K562 (cell line): ENCODE results near the gene COMP. TPM values are rescaled to one million over a fixed set of nuclear protein-coding genes. Genes with fewer than 3 reads are reported as not detected.

Experiments used
- ATF7 ChIP-seq: fragments of 450-650 bp; IDR thresholded peaks from 2 replicates; pipeline ENCODE4 v1.7.1; 2014; ENCODE audit warnings: mild to moderate bottlenecking, moderate library complexity
- BHLHE40 ChIP-seq: IDR thresholded peaks from 2 replicates; pipeline ENCODE4 v1.6.1; 2011; ENCODE audit warnings: low read length, improper control_type of control experiment
- CBX8 ChIP-seq: fragments of 200-600 bp; sonication (generic); IDR thresholded peaks from 2 replicates; pipeline ENCODE4 v1.6.1; 2012; ENCODE audit warnings: borderline replicate concordance, mixed run types, low read depth, mild to moderate bottlenecking, moderate library complexity, mixed read lengths, low read length, control low read depth, inconsistent platforms; ENCODE audit not compliant: poor library complexity, severe bottlenecking; ENCODE audit errors: extremely low read depth
- DDX20 ChIP-seq: fragments of 450-650 bp; IDR thresholded peaks from 2 replicates; pipeline ENCODE4 v1.6.1; 2016; ENCODE audit warnings: missing genetic modification characterization, low read depth, mild to moderate bottlenecking, missing compliant biosample characterization, moderate library complexity
- DIDO1 ChIP-seq: fragments of 450-650 bp; IDR thresholded peaks from 2 replicates; pipeline ENCODE4 v1.6.1; 2016; ENCODE audit warnings: low read depth, missing biosample characterization, missing genetic modification characterization
- ELF1 ChIP-seq: fragments of 200-800 bp; sonication (Bioruptor generic); IDR thresholded peaks from 2 replicates; pipeline ENCODE4 v1.6.1; 2016; ENCODE audit warnings: missing genetic modification characterization, missing compliant biosample characterization
- ESRRA ChIP-seq: fragments of 450-650 bp; IDR thresholded peaks from 2 replicates; pipeline ENCODE4 v1.6.1; 2014; ENCODE audit warnings: low read depth, mild to moderate bottlenecking, moderate library complexity, borderline replicate concordance
- KLF6 ChIP-seq: fragments of 250-450 bp; sonication (Bioruptor Pico); IDR thresholded peaks from 2 replicates; pipeline ENCODE4 v1.4.0; 2020; ENCODE audit warnings: mild to moderate bottlenecking, moderate library complexity, borderline replicate concordance
- NCOA6 ChIP-seq: fragments of 450-650 bp; IDR thresholded peaks from 2 replicates; pipeline ENCODE4 v1.6.1; 2017; ENCODE audit warnings: mild to moderate bottlenecking
- NFIC ChIP-seq: fragments of 450-650 bp; IDR thresholded peaks from 2 replicates; pipeline ENCODE4 v1.6.1; 2017; ENCODE audit warnings: mild to moderate bottlenecking, inconsistent platforms
- NFYB ChIP-seq: IDR thresholded peaks from 2 replicates; pipeline ENCODE4 v1.6.1; 2011; ENCODE audit warnings: mild to moderate bottlenecking, moderate library complexity; ENCODE audit not compliant: insufficient read length; ENCODE audit errors: extremely low read depth
- PHB2 ChIP-seq: fragments of 450-650 bp; IDR thresholded peaks from 2 replicates; pipeline ENCODE4 v1.6.1; 2017; ENCODE audit warnings: low read depth
- RAD51 ChIP-seq: fragments of 450-650 bp; IDR thresholded peaks from 2 replicates; pipeline ENCODE4 v1.7.1; 2016; ENCODE audit warnings: low read depth, mild to moderate bottlenecking, borderline replicate concordance
- SNIP1 ChIP-seq: fragments of 450-650 bp; IDR thresholded peaks from 2 replicates; pipeline ENCODE4 v1.7.1; 2017; ENCODE audit warnings: low read depth, mild to moderate bottlenecking
- SP1 ChIP-seq: sonication (generic); formaldehyde crosslinking; IDR thresholded peaks from 2 replicates; pipeline ENCODE4 v1.8.1; 2022; ENCODE audit warnings: mild to moderate bottlenecking, missing genetic modification reagents
- SREBF1 ChIP-seq: fragments of 150-350 bp; IDR thresholded peaks from 2 replicates; pipeline ENCODE4 v1.6.1; 2014; ENCODE audit warnings: antibody characterized with exemption, low read depth, low read length, borderline replicate concordance
- TAF7 ChIP-seq: fragments of 450-650 bp; IDR thresholded peaks from 2 replicates; pipeline ENCODE4 v1.6.1; 2016; ENCODE audit warnings: missing genetic modification characterization, missing compliant biosample characterization
- ZC3H4 ChIP-seq: sonication (generic); formaldehyde crosslinking; IDR thresholded peaks from 2 replicates; pipeline ENCODE4 v1.9.0; 2021; ENCODE audit warnings: missing genetic modification reagents, borderline replicate concordance
- ZNF217 ChIP-seq: sonication (generic); formaldehyde crosslinking; IDR thresholded peaks from 2 replicates; pipeline ENCODE4 v1.8.0; 2022; ENCODE audit warnings: mild to moderate bottlenecking, missing genetic modification reagents
- ZNF766 ChIP-seq: fragments of 200-800 bp; sonication (Bioruptor generic); conservative IDR thresholded peaks from 2 replicates; pipeline ENCODE4 v1.6.1; 2016; ENCODE audit warnings: missing genetic modification characterization, missing compliant biosample characterization
- polyA plus RNA-seq, 8 experiments: library from polyadenylated mRNA; depleted of rRNA in 4 of 8; stranded (reverse) in 5 of 8; unstranded in 3 of 8; fragments of >200 nt; fragmentation: Nextera tagmentation in 2 of 8; fragmentation: Illumina TruSeq in 1 of 8; extraction: Ambion mirVana in 2 of 8; extraction: Trizol in 1 of 8; gene quantifications; 2 replicates each; pipeline versions ENCODE4 v1.2.1 to v1.2.3, GENCODE V29; 2011 to 2014; ENCODE audit warnings: inconsistent platforms in 1 of 8, missing spikeins in 1 of 8
- total RNA-seq, 7 experiments: library from RNA; depleted of rRNA in 6 of 7; stranded (reverse); fragments of >200 nt in 6 of 7; fragmentation: Illumina TruSeq in 2 of 7; extraction: Trizol in 2 of 7; gene quantifications; 2 replicates each; pipeline versions ENCODE4 v1.2.1 to v1.2.3, GENCODE V29; 2011 to 2021; ENCODE audit warnings: low replicate concordance in 1 of 7
- TF ChIP-seq, protein P1 (sequence below): fragments of 450-650 bp; conservative IDR thresholded peaks from 2 replicates; pipeline ENCODE4 v1.6.1; 2016; ENCODE audit warnings: missing genetic modification characterization, low read depth, mild to moderate bottlenecking, control low read depth, missing compliant biosample characterization
- TF ChIP-seq, protein P2 (sequence below): sonication (generic); formaldehyde crosslinking; IDR thresholded peaks from 2 replicates; pipeline ENCODE4 v1.8.0; 2022; ENCODE audit warnings: missing genetic modification reagents, mild to moderate bottlenecking, moderate library complexity, borderline replicate concordance
- TF ChIP-seq, protein P3 (sequence below): IDR thresholded peaks from 2 replicates; pipeline ENCODE4 v1.6.1; 2011; ENCODE audit not compliant: insufficient read length; ENCODE audit errors: extremely low read depth
- TF ChIP-seq, protein P4 (sequence below): sonication (generic); formaldehyde crosslinking; IDR thresholded peaks from 2 replicates; pipeline ENCODE4 v1.8.0; 2022; ENCODE audit warnings: mild to moderate bottlenecking, low read depth, missing genetic modification reagents

The COMP gene
- total and polyA plus RNA-seq, 9 of the 15 experiments (the other 6 are each of a cell fraction or from before 2014, with no cell fraction given) = 0.07 TPM; not detected in 8

DNA sequence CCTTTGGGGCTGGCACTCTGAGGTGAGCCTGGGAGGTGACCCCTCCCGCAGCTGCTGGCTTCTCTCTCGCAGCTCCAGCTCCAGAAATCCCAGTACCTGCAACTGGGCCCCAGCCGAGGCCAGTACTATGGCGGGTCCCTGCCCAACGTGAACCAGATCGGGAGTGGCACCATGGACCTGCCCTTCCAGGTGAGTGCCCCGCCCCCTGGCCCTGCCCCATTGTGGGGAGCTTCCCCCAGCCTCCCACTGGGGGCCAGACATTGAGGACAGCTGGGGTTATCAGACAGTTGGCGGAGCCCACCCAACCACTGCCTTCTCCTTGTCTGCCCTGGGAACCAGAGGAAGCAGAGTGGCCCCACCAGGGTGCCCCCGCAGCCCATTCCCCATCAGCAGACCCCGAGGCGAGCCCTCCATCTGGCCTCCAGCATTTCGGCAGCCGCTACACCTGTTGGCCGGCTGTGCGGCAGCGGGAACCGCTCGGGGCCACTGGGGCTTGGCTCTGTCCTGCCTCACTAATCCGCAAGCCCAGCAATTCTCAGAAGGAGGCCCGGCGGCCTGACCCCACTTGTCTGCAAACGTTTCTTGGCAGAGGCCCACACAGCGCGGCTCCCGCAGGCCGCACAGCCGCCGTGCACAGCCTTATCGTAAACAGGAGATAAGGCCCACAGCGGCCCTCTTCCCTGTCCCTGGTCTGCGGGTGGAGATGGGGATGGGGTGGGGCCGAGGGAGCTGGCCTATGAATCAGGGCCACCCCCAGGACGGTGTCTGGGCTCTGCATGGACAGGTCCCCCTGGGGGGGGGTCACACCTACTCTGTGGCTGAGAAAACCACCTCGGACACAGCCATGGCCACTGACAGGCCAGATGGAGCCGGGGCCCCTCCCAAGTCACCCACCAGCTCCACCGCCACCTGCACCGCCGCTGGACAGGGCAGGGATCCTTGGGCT is 48.0 kb downstream of the COMP start (continued):
- TF ChIP-seq, protein P1, sequence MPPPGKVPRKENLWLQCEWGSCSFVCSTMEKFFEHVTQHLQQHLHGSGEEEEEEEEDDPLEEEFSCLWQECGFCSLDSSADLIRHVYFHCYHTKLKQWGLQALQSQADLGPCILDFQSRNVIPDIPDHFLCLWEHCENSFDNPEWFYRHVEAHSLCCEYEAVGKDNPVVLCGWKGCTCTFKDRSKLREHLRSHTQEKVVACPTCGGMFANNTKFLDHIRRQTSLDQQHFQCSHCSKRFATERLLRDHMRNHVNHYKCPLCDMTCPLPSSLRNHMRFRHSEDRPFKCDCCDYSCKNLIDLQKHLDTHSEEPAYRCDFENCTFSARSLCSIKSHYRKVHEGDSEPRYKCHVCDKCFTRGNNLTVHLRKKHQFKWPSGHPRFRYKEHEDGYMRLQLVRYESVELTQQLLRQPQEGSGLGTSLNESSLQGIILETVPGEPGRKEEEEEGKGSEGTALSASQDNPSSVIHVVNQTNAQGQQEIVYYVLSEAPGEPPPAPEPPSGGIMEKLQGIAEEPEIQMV (tag) = no peak
- TF ChIP-seq KLF6 (no peak), NFYB (no peak), SNIP1 (no peak), NCOA6 (no peak), SP1 (CRISPR knock-in tag) (0 out of 2 replicates have a peak, but pooled peaks have one; percentile 50), DDX20 (tag) (no peak), CBX8 (no peak), TAF7 (tag) (no peak), SREBF1 (no peak), ZNF217 (CRISPR knock-in tag) (no peak), PHB2 (no peak), DIDO1 (no peak), ATF7 (peak; percentile 48), RAD51 (no peak), ZC3H4 (no peak), BHLHE40 (peak; percentile 92), ELF1 (no peak), ZNF766 (CRISPR knock-in tag) (no peak), ESRRA (peak; percentile 60; the same call in 1 of the 2 replicates), NFIC (peak; percentile 95)
- TF ChIP-seq, protein P2, sequence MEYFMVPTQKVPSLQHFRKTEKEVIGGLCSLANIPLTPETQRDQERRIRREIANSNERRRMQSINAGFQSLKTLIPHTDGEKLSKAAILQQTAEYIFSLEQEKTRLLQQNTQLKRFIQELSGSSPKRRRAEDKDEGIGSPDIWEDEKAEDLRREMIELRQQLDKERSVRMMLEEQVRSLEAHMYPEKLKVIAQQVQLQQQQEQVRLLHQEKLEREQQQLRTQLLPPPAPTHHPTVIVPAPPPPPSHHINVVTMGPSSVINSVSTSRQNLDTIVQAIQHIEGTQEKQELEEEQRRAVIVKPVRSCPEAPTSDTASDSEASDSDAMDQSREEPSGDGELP = peak; percentile 85
- TF ChIP-seq, protein P3, sequence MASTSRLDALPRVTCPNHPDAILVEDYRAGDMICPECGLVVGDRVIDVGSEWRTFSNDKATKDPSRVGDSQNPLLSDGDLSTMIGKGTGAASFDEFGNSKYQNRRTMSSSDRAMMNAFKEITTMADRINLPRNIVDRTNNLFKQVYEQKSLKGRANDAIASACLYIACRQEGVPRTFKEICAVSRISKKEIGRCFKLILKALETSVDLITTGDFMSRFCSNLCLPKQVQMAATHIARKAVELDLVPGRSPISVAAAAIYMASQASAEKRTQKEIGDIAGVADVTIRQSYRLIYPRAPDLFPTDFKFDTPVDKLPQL = no peak
- TF ChIP-seq, protein P4, sequence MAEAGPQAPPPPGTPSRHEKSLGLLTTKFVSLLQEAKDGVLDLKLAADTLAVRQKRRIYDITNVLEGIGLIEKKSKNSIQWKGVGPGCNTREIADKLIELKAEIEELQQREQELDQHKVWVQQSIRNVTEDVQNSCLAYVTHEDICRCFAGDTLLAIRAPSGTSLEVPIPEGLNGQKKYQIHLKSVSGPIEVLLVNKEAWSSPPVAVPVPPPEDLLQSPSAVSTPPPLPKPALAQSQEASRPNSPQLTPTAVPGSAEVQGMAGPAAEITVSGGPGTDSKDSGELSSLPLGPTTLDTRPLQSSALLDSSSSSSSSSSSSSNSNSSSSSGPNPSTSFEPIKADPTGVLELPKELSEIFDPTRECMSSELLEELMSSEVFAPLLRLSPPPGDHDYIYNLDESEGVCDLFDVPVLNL (CRISPR knock-in tag) = no peak
